GM12892 (cell line): ENCODE measurements around the gene BCL10.

Experiments used
- POLR2A ChIP-seq: IDR thresholded peaks from 2 replicates; pipeline ENCODE4 v1.6.1; 2011; ENCODE audit warnings: low read depth, low read length, control low read depth
- TAF1 ChIP-seq: IDR thresholded peaks from 2 replicates; pipeline ENCODE4 v1.6.1; 2011; ENCODE audit warnings: low read depth, mild to moderate bottlenecking, control low read depth, low read length, borderline replicate concordance

DNA sequence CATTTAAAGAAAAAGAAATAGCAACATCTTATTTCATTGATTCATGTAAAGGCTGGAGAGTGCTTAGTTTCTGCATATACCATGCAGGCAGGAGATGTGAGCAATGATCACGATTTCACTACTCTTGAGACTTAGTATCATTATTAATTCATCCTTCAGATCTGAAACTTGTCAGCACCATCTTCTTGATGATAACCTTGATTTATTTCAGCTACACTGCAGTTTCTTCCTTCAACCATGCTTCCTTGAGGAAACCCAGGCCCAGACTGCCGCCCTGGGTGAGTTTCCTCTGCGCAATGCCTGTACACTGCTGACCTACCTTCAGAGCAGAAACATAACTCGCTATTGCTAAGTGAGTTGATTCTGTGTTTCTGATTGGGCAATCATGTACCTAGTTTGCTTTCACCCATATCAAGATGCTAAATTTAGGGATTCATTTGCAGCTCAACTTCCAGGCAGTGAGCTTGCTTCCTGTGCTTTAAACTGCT lies 13.5 kb upstream of the BCL10 start:
- TF ChIP-seq POLR2A, result 0 out of 2 replicates have a peak, but pooled peaks have one; percentile 26
- TF ChIP-seq TAF1, result no peak
